DOHH2 (cell line): ENCODE measurements around the gene GYPA.
"Not testable (repeated sequence)": the region's sequence is repeated elsewhere in the genome, so short reads cannot be mapped to it uniquely, and the experiment has no call there.

Experiments
- CTCF ChIP-seq: fragments of 200-600 bp; sonication (generic); IDR thresholded peaks from one replicate; pipeline ENCODE4 v1.5.1; 2014; ENCODE audit warnings: antibody characterized with exemption, mild to moderate bottlenecking, low read depth, low read length; ENCODE audit not compliant: poor library complexity, severe bottlenecking
- EZH2phosphoT487 ChIP-seq: fragments of 200-600 bp; sonication (generic); IDR thresholded peaks from 2 replicates; pipeline ENCODE4 v1.6.1; 2017; ENCODE audit warnings: borderline replicate concordance, mild to moderate bottlenecking, antibody characterized with exemption, low read length, moderate library complexity, mixed read lengths

DNA sequence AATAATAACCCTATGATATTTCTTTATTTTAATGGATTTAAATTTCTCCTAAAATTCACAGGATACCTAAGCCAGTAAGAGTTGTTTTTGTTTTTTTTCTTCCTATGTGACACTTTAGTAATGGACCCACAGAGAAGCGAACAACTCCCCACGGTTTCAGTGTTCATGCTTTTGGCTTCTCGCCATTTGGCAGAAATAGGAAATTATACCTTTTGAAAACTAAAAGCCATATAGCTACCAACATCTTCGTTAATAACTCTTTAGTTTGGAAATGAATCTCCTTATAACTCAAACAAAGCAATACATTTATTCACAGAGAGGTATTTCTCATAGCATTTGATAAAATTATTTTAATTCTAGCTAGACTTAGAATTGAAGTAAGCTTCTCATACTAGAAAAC, 527 bp downstream of the GYPA start:
- not testable (repeated sequence) for TF ChIP-seq CTCF, EZH2phosphoT487
